ENCODE results near the gene SV2C. TPM values are rescaled to one million over a fixed set of nuclear protein-coding genes. Genes with fewer than 3 reads are reported as not detected.
"Not testable (repeated sequence)": the region's sequence is repeated elsewhere in the genome, so short reads cannot be mapped to it uniquely, and the experiment has no call there.

SV2C gene
- total and polyA plus RNA-seq, 11 donors, result 0.12 to 0.29 (median 0.20) TPM; not detected in 5

GRCh38 chr5:76332102-76332501, 248.9 kb downstream of the SV2C start:
- intact Hi-C loops (cut with DNase I), result no loop called here
- TF ChIP-seq CTCF (IDR thresholded peaks at IDR 0.05), result no peak
- no peak for TF ChIP-seq POLR2A (IDR thresholded peaks at IDR 0.05)
- peaks cover 0 to 21% (median 0%) of the 10 kb centered on the region in 12 donors for H3K4me1 ChIP-seq
- DNase-seq (no peak), ATAC-seq (no peak)
- H3K4me3 ChIP-seq, result no peak overlapping the region
- no peaks in the 10 kb centered on the region for H3K9me3 ChIP-seq
- peak overlapping the region in 1 of 12 donors; percentile 27 for H3K27ac ChIP-seq
- no peaks in the 10 kb centered on the region for H3K36me3 ChIP-seq
- no peaks in the 10 kb centered on the region for H3K27me3 ChIP-seq
- WGBS, 4 donors, result 88 to 96% (median 92%) methylated on average over 4 of the region's 4 CpGs

- ATAC-seq (no peak), DNase-seq (no peak)
- Histone ChIP-seq H3K9me3 (no peaks in the 10 kb centered on the region), H3K36me3 (no peaks in the 10 kb centered on the region), H3K4me1 (peaks cover 0 to 26% (median 0%) of the 10 kb centered on the region in 12 donors), H3K27ac (no peak overlapping the region), H3K4me3 (no peak overlapping the region), H3K27me3 (no peaks in the 10 kb centered on the region)
- WGBS, 4 donors, result 62 to 90% (median 88%) methylated on average over 2 of the region's 2 CpGs
- no peak for TF ChIP-seq CTCF (IDR thresholded peaks at IDR 0.05)
- TF ChIP-seq POLR2A (IDR thresholded peaks at IDR 0.05), result no peak
- intact Hi-C loops (cut with DNase I), result no loop called here
Observed at GRCh38 chr5:76332611-76333205, 249.5 kb downstream of the SV2C start.

- no peak overlapping the region for H3K27ac ChIP-seq
- no peak for DNase-seq
- H3K36me3 ChIP-seq, result no peaks in the 10 kb centered on the region
- no peak for ATAC-seq
- 58 to 66% (median 63%) methylated on average over 4 of the region's 4 CpGs for WGBS, 4 donors
- TF ChIP-seq POLR2A (IDR thresholded peaks at IDR 0.05) (no peak), CTCF (IDR thresholded peaks at IDR 0.05) (no peak)
- H3K4me3 ChIP-seq, result no peak overlapping the region
- no peaks in the 10 kb centered on the region for H3K9me3 ChIP-seq
- no peaks in the 10 kb centered on the region for H3K27me3 ChIP-seq
- intact Hi-C loops (cut with DNase I), result no loop called here
- peaks cover 0 to 32% (median 0%) of the 10 kb centered on the region in 12 donors for H3K4me1 ChIP-seq
Observed at GRCh38 chr5:76333571-76333970, 250.4 kb downstream of the SV2C start.

GRCh38 chr5:76334574-76334973, 251.4 kb downstream of the SV2C start:
- 92 to 97% (median 96%) methylated on average over 3 of the region's 3 CpGs for WGBS, 4 donors
- DNase-seq (no peak), ATAC-seq (no peak)
- no peaks in the 10 kb centered on the region for H3K36me3 ChIP-seq
- no peaks in the 10 kb centered on the region for H3K9me3 ChIP-seq
- intact Hi-C loops (cut with DNase I), result no loop called here
- H3K27me3 ChIP-seq, result no peaks in the 10 kb centered on the region
- peaks cover 0 to 32% (median 0%) of the 10 kb centered on the region in 12 donors for H3K4me1 ChIP-seq
- no peak for TF ChIP-seq CTCF (IDR thresholded peaks at IDR 0.05)
- no peak for TF ChIP-seq POLR2A (IDR thresholded peaks at IDR 0.05)
- no peak overlapping the region for H3K27ac ChIP-seq
- H3K4me3 ChIP-seq, result no peak overlapping the region

- H3K9me3 ChIP-seq, DNase-seq, H3K27ac ChIP-seq, H3K4me3 ChIP-seq, H3K36me3 ChIP-seq, H3K27me3 ChIP-seq, ATAC-seq: not testable (repeated sequence)
- intact Hi-C loops (cut with DNase I), result loop anchor here in 1 of 10 donors (5.0 kb wide), 1 partner anchor 247 kb away; no protein-coding TSS in a partner anchor
- peaks cover 0 to 31% (median 0%) of the 10 kb centered on the region in 12 donors for H3K4me1 ChIP-seq
- WGBS, 4 donors, result 74 to 95% (median 88%) methylated on average over 2 to 3 of the region's 5 CpGs
Observed at GRCh38 chr5:76335451-76335850, 252.3 kb downstream of the SV2C start.

- H3K9me3 ChIP-seq, H3K27ac ChIP-seq, H3K36me3 ChIP-seq, H3K4me3 ChIP-seq, H3K27me3 ChIP-seq, DNase-seq, ATAC-seq: not testable (repeated sequence)
- H3K4me1 ChIP-seq, result peaks cover 0 to 24% (median 0%) of the 10 kb centered on the region in 12 donors
- intact Hi-C loops (cut with DNase I), result loop anchor here in 1 of 10 donors (5.0 kb wide), 1 partner anchor 246 kb away; no protein-coding TSS in a partner anchor
- 96 to 97% (median 97%) methylated on average over 13 to 33 of the region's 33 CpGs for WGBS, 4 donors
Observed at GRCh38 chr5:76336253-76336809, 253.1 kb downstream of the SV2C start.

Data from heart left ventricle (tissue), 16 donors.